K562 (cell line): ENCODE results near the gene DXO. TPM values are rescaled to one million over a fixed set of nuclear protein-coding genes. Genes with fewer than 3 reads are reported as not detected.

ENCODE experiments used
- DMBX1 ChIP-seq: fragments of 250-450 bp; sonication (Bioruptor Pico); IDR thresholded peaks from 2 replicates; pipeline ENCODE4 v1.8.0; 2022; ENCODE audit warnings: inconsistent platforms, mild to moderate bottlenecking, moderate library complexity, borderline replicate concordance
- FOXJ3 ChIP-seq: sonication (generic); formaldehyde crosslinking; IDR thresholded peaks from 2 replicates; pipeline ENCODE4 v1.4.0; 2020; ENCODE audit warnings: mild to moderate bottlenecking, missing genetic modification reagents
- IFI16 ChIP-seq: fragments of 250-450 bp; sonication (Bioruptor Pico); IDR thresholded peaks from 2 replicates; pipeline ENCODE4 v2.1.2; 2022; ENCODE audit warnings: mild to moderate bottlenecking, inconsistent platforms
- NFRKB ChIP-seq: fragments of 450-650 bp; IDR thresholded peaks from 2 replicates; pipeline ENCODE4 v1.6.1; 2016; ENCODE audit warnings: low read depth
- NR2C2 ChIP-seq, 2 experiments: fragments of 200-800 bp in 1 of 2; sonication (Bioruptor generic) in 1 of 2; sonication (generic) in 1 of 2; formaldehyde crosslinking in 1 of 2; IDR thresholded peaks; 2 replicates each; pipeline versions ENCODE4 v1.6.1 to v1.8.0; 2016 to 2022; ENCODE audit warnings: mild to moderate bottlenecking in 1 of 2, missing compliant biosample characterization in 1 of 2, missing genetic modification characterization in 1 of 2, missing genetic modification reagents in 1 of 2
- POLR2G ChIP-seq: fragments of 200-400 bp; formaldehyde crosslinking; IDR thresholded peaks from 2 replicates; pipeline ENCODE4 v1.6.1; 2017; ENCODE audit warnings: low read depth, mild to moderate bottlenecking, antibody characterized with exemption, low read length, moderate library complexity
- RBFOX2 ChIP-seq: fragments of 200-400 bp; formaldehyde crosslinking; IDR thresholded peaks from 2 replicates; pipeline ENCODE4 v1.6.1; 2017; ENCODE audit warnings: low read depth, mild to moderate bottlenecking, low read length, moderate library complexity
- TFAP4 ChIP-seq: sonication (generic); formaldehyde crosslinking; IDR thresholded peaks from 2 replicates; pipeline ENCODE4 v1.8.0; 2022; ENCODE audit warnings: missing genetic modification reagents, mild to moderate bottlenecking, moderate library complexity, borderline replicate concordance
- THRAP3 ChIP-seq: fragments of 450-650 bp; IDR thresholded peaks from 2 replicates; pipeline ENCODE4 v1.6.1; 2016; ENCODE audit warnings: mild to moderate bottlenecking, inconsistent platforms, borderline replicate concordance
- THRB ChIP-seq: fragments of 450-650 bp; formaldehyde crosslinking; conservative IDR thresholded peaks from 2 replicates; pipeline ENCODE4 v1.4.0; 2022; ENCODE audit warnings: mild to moderate bottlenecking, missing genetic modification characterization
- ZC3H11A ChIP-seq: IDR thresholded peaks from 2 replicates; pipeline ENCODE4 v1.6.1; 2012; ENCODE audit warnings: low read depth, low read length, improper control_type of control experiment
- ZFX ChIP-seq: sonication (generic); formaldehyde crosslinking; IDR thresholded peaks from 2 replicates; pipeline ENCODE4 v1.8.0; 2022; ENCODE audit warnings: mild to moderate bottlenecking, missing genetic modification reagents, moderate library complexity
- ZNF644 ChIP-seq: fragments of 200-800 bp; sonication (Bioruptor generic); IDR thresholded peaks from 2 replicates; pipeline ENCODE4 v1.6.1; 2016; ENCODE audit warnings: low read depth, missing genetic modification characterization, missing compliant biosample characterization
- polyA plus RNA-seq, 8 experiments: library from polyadenylated mRNA; depleted of rRNA in 4 of 8; stranded (reverse) in 5 of 8; unstranded in 3 of 8; fragments of >200 nt; fragmentation: Nextera tagmentation in 2 of 8; fragmentation: Illumina TruSeq in 1 of 8; extraction: Ambion mirVana in 2 of 8; extraction: Trizol in 1 of 8; gene quantifications; 2 replicates each; pipeline versions ENCODE4 v1.2.1 to v1.2.3, GENCODE V29; 2011 to 2014; ENCODE audit warnings: inconsistent platforms in 1 of 8, missing spikeins in 1 of 8
- total RNA-seq, 7 experiments: library from RNA; depleted of rRNA in 6 of 7; stranded (reverse); fragments of >200 nt in 6 of 7; fragmentation: Illumina TruSeq in 2 of 7; extraction: Trizol in 2 of 7; gene quantifications; 2 replicates each; pipeline versions ENCODE4 v1.2.1 to v1.2.3, GENCODE V29; 2011 to 2021; ENCODE audit warnings: low replicate concordance in 1 of 7
- TF ChIP-seq, protein P1 (sequence below): fragments of 250-450 bp; sonication (Bioruptor Pico); IDR thresholded peaks from 2 replicates; pipeline ENCODE4 v1.8.0; 2021; ENCODE audit warnings: moderate library complexity, mild to moderate bottlenecking, inconsistent platforms
- TF ChIP-seq, protein P2 (sequence below), 2 experiments: fragments of 450-650 bp; IDR thresholded peaks; 2 replicates each; pipeline ENCODE4 v1.6.1; 2016
- TF ChIP-seq, protein P3 (sequence below): sonication (generic); formaldehyde crosslinking; IDR thresholded peaks from 2 replicates; pipeline ENCODE4 v1.8.1; 2023; ENCODE audit warnings: mild to moderate bottlenecking, missing genetic modification reagents

Gene DXO
- total and polyA plus RNA-seq, 9 of the 15 experiments (the other 6 are each of a cell fraction or from before 2014, with no cell fraction given), result 6.4 to 35.1 (median 19.4) TPM

DNA sequence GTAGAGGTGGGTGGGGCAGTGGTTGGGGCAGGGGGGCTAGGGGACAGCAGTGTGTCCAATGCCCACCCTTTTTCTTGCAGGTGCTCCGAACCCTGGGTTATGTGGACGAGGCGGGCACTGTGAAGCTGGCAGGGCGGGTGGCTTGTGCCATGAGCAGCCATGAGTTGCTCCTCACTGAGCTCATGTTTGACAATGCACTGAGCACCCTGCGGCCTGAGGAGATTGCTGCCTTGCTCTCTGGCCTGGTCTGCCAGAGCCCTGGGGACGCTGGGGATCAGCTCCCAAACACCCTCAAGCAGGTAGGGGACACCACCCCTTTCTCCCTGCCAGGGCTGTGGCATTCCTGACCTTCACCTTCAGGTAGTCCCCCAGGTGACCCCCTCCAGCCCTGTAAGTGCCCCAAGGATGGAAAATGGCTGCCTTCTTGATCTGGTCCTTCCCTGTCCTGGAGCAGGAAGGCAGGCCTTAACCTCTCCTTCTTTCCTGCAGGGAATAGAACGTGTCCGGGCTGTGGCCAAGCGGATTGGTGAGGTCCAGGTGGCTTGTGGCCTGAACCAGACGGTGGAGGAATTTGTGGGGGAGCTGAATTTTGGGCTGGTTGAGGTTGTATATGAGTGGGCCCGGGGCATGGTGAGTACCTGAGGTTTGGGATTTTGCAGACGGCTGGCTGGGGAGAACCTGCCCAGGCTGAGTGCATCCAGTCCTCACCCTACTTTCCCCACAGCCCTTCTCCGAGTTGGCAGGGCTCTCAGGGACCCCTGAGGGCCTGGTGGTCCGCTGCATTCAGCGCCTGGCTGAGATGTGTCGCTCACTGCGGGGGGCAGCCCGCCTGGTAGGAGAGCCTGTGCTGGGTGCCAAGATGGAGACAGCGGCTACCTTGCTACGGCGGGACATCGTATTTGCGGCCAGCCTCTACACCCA is 2.9 kb downstream of the DXO start (continued):
- 0 out of 2 replicates have a peak, but pooled peaks have one; percentile 56 for TF ChIP-seq THRB (CRISPR knock-in tag)
- 0 out of 2 replicates have a peak, but pooled peaks have one; percentile 46 for TF ChIP-seq IFI16 (CRISPR knock-in tag)
- TF ChIP-seq TFAP4 (CRISPR knock-in tag), result 0 out of 2 replicates have a peak, but pooled peaks have one; percentile 6
- peak; percentile 60; the same call in 1 of the 2 replicates for TF ChIP-seq RBFOX2
- 0 out of 2 replicates have a peak, but pooled peaks have one; percentile 47 for TF ChIP-seq THRAP3
- no peak for TF ChIP-seq FOXJ3
- TF ChIP-seq ZFX, result 0 out of 2 replicates have a peak, but pooled peaks have one; percentile 8
- peak; percentile 18; the same call in 1 of the 2 replicates for TF ChIP-seq NFRKB
- TF ChIP-seq DMBX1 (CRISPR knock-in tag), result peak; percentile 65; the same call in 1 of the 2 replicates
- peak; percentile 15; the same call in 1 of the 2 replicates for TF ChIP-seq POLR2G
- TF ChIP-seq ZC3H11A, result no peak
- TF ChIP-seq, protein P1, sequence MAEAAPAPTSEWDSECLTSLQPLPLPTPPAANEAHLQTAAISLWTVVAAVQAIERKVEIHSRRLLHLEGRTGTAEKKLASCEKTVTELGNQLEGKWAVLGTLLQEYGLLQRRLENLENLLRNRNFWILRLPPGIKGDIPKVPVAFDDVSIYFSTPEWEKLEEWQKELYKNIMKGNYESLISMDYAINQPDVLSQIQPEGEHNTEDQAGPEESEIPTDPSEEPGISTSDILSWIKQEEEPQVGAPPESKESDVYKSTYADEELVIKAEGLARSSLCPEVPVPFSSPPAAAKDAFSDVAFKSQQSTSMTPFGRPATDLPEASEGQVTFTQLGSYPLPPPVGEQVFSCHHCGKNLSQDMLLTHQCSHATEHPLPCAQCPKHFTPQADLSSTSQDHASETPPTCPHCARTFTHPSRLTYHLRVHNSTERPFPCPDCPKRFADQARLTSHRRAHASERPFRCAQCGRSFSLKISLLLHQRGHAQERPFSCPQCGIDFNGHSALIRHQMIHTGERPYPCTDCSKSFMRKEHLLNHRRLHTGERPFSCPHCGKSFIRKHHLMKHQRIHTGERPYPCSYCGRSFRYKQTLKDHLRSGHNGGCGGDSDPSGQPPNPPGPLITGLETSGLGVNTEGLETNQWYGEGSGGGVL, result no peak
- TF ChIP-seq ZNF644, result 0 out of 2 replicates have a peak, but pooled peaks have one; percentile 47
- TF ChIP-seq, protein P2, sequence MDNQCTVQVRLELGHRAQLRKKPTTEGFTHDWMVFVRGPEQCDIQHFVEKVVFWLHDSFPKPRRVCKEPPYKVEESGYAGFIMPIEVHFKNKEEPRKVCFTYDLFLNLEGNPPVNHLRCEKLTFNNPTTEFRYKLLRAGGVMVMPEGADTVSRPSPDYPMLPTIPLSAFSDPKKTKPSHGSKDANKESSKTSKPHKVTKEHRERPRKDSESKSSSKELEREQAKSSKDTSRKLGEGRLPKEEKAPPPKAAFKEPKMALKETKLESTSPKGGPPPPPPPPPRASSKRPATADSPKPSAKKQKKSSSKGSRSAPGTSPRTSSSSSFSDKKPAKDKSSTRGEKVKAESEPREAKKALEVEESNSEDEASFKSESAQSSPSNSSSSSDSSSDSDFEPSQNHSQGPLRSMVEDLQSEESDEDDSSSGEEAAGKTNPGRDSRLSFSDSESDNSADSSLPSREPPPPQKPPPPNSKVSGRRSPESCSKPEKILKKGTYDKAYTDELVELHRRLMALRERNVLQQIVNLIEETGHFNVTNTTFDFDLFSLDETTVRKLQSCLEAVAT (IDR thresholded peaks at IDR 0.05), result peak in 1 of 2 experiments; percentile 16; a peak in 1 of 4 replicates
- TF ChIP-seq, protein P3, sequence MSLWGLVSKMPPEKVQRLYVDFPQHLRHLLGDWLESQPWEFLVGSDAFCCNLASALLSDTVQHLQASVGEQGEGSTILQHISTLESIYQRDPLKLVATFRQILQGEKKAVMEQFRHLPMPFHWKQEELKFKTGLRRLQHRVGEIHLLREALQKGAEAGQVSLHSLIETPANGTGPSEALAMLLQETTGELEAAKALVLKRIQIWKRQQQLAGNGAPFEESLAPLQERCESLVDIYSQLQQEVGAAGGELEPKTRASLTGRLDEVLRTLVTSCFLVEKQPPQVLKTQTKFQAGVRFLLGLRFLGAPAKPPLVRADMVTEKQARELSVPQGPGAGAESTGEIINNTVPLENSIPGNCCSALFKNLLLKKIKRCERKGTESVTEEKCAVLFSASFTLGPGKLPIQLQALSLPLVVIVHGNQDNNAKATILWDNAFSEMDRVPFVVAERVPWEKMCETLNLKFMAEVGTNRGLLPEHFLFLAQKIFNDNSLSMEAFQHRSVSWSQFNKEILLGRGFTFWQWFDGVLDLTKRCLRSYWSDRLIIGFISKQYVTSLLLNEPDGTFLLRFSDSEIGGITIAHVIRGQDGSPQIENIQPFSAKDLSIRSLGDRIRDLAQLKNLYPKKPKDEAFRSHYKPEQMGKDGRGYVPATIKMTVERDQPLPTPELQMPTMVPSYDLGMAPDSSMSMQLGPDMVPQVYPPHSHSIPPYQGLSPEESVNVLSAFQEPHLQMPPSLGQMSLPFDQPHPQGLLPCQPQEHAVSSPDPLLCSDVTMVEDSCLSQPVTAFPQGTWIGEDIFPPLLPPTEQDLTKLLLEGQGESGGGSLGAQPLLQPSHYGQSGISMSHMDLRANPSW (CRISPR knock-in tag), result 0 out of 2 replicates have a peak, but pooled peaks have one; percentile 12
- TF ChIP-seq NR2C2 (CRISPR knock-in tag; IDR thresholded peaks at IDR 0.05), result peak; percentile 30; the same call in 1 of the 2 replicates
- TF ChIP-seq NR2C2 (tag; IDR thresholded peaks at IDR 0.05), result no peak
